Measurements from ENCODE around the gene PDE2A.

DNA sequence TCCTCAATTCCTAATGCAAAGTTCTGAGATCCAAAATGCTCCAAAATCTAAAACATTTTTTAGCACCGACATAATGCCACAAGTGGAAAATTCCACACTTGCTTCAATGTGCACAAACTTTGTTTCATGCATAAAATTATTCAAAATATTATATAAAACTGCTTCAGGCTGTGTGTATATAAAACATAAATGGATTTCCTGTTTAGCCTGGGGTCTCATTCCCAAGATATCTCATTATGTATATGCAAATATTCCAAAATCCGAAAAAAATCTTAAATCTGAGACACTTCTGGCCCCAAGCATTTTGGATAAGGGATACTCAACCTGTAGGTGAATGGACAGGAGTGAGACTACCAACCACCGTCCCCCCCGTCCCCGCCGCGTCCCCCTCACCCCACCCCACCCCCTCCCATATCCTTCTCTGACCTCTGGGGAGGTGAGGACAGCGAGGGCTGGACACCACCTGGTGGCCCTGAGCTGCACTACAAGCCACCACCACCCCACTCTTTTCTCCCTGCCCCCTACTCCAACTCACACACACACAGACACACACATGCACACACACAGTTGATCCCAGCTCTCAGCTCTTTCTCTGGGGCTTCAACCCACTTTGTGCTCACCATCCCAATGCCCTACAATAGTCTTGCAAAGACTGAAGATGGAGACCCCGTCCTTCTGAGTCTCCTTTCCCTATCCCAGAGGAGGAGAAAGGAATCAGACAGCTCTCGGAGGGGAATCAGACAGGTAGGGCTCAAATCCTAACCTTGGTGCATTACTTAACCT is 101.0 kb downstream of the PDE2A start:
- TF ChIP-seq, protein P1, sequence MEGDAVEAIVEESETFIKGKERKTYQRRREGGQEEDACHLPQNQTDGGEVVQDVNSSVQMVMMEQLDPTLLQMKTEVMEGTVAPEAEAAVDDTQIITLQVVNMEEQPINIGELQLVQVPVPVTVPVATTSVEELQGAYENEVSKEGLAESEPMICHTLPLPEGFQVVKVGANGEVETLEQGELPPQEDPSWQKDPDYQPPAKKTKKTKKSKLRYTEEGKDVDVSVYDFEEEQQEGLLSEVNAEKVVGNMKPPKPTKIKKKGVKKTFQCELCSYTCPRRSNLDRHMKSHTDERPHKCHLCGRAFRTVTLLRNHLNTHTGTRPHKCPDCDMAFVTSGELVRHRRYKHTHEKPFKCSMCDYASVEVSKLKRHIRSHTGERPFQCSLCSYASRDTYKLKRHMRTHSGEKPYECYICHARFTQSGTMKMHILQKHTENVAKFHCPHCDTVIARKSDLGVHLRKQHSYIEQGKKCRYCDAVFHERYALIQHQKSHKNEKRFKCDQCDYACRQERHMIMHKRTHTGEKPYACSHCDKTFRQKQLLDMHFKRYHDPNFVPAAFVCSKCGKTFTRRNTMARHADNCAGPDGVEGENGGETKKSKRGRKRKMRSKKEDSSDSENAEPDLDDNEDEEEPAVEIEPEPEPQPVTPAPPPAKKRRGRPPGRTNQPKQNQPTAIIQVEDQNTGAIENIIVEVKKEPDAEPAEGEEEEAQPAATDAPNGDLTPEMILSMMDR (IDR thresholded peaks at IDR 0.05): no peak
- no peak for TF ChIP-seq POLR2A (IDR thresholded peaks at IDR 0.05)

Data from lower leg skin (tissue), 3 donors.